Esophagus muscularis mucosa (tissue), 3 donors: ENCODE results near the gene PTPRQ.

ENCODE experiments used
- POLR2AphosphoS5 ChIP-seq, 2 donors: sonication (generic); formaldehyde crosslinking; IDR thresholded peaks; one replicate each; pipeline ENCODE4 v1.6.1; 2017; ENCODE audit warnings: antibody characterized with exemption in 2 of 2
- TF ChIP-seq, protein P1 (sequence below), 3 experiments: fragments of 200-600 bp in 2 of 3; fragments of 450-650 bp in 1 of 3; sonication (generic) in 2 of 3; IDR thresholded peaks; one replicate each; pipeline ENCODE4 v1.5.1; 2017 to 2019; ENCODE audit warnings: antibody characterized with exemption in 3 of 3, mild to moderate bottlenecking in 2 of 3, moderate library complexity in 1 of 3

GRCh38 chr12:80596509-80596908, 152.5 kb downstream of the PTPRQ start:
- TF ChIP-seq, protein P1, sequence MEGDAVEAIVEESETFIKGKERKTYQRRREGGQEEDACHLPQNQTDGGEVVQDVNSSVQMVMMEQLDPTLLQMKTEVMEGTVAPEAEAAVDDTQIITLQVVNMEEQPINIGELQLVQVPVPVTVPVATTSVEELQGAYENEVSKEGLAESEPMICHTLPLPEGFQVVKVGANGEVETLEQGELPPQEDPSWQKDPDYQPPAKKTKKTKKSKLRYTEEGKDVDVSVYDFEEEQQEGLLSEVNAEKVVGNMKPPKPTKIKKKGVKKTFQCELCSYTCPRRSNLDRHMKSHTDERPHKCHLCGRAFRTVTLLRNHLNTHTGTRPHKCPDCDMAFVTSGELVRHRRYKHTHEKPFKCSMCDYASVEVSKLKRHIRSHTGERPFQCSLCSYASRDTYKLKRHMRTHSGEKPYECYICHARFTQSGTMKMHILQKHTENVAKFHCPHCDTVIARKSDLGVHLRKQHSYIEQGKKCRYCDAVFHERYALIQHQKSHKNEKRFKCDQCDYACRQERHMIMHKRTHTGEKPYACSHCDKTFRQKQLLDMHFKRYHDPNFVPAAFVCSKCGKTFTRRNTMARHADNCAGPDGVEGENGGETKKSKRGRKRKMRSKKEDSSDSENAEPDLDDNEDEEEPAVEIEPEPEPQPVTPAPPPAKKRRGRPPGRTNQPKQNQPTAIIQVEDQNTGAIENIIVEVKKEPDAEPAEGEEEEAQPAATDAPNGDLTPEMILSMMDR (IDR thresholded peaks at IDR 0.05): no peak
- no peak for TF ChIP-seq POLR2AphosphoS5 (IDR thresholded peaks at IDR 0.05)
